LNCAP (cell line): ENCODE results near the gene HAUS8.

Experiments used
- CTCF ChIP-seq: fragments of 450-650 bp; IDR thresholded peaks from 2 replicates; pipeline ENCODE4 v1.5.1; 2017; ENCODE audit warnings: mild to moderate bottlenecking

The HAUS8 gene

GRCh38 chr19:17049711-17050280 is 25.5 kb downstream of the HAUS8 start:
- TF ChIP-seq CTCF = no peak

- TF ChIP-seq CTCF = no peak
These were observed 26.3 kb downstream of the HAUS8 start for GRCh38 chr19:17048885-17049453.

- no peak for TF ChIP-seq CTCF
These were observed 29.2 kb downstream of the HAUS8 start for GRCh38 chr19:17045907-17046502.

GRCh38 chr19:17043744-17044143 is 31.5 kb downstream of the HAUS8 start:
- no peak for TF ChIP-seq CTCF

- no peak for TF ChIP-seq CTCF
These were observed 33.3 kb downstream of the HAUS8 start for GRCh38 chr19:17041976-17042375.

- TF ChIP-seq CTCF = no peak
These were observed 37.2 kb downstream of the HAUS8 start for GRCh38 chr19:17037966-17038500.

GRCh38 chr19:17037184-17037583 is 38.1 kb downstream of the HAUS8 start:
- no peak for TF ChIP-seq CTCF
